WERI-Rb-1 (cell line): ENCODE results near the gene NFKBIB.

ENCODE experiments used
- DNase-seq: peaks from one replicate; pipeline ENCODE4 v3.0.0-alpha.2; 2020
- H3K27ac ChIP-seq: fragments of 250-450 bp; sonication (Bioruptor Pico); 2 replicates; pipeline ENCODE4 v1.5.1; 2020; ENCODE audit warnings: mild to moderate bottlenecking, moderate library complexity
- H3K27me3 ChIP-seq: fragments of 250-450 bp; sonication (Bioruptor Pico); 2 replicates; pipeline ENCODE4 v1.5.1; 2021; ENCODE audit warnings: mild to moderate bottlenecking, low read depth, moderate library complexity; ENCODE audit not compliant: insufficient read depth, severe bottlenecking
- H3K36me3 ChIP-seq: fragments of 250-450 bp; sonication (Bioruptor Pico); 2 replicates; pipeline ENCODE4 v1.5.1; 2020; ENCODE audit warnings: mild to moderate bottlenecking, moderate library complexity
- H3K4me3 ChIP-seq: 2 replicates; pipeline ENCODE4 v1.5.1; 2011; ENCODE audit warnings: low read depth, mild to moderate bottlenecking, control low read depth, low read length
- H3K9me3 ChIP-seq: fragments of 250-450 bp; sonication (Bioruptor Pico); 2 replicates; pipeline ENCODE4 v1.5.1; 2021; ENCODE audit warnings: mild to moderate bottlenecking, moderate library complexity; ENCODE audit not compliant: severe bottlenecking
- TF ChIP-seq, protein P1 (sequence below): IDR thresholded peaks from 2 replicates; pipeline ENCODE4 v1.5.1; 2011; ENCODE audit warnings: low read depth, mild to moderate bottlenecking, control low read depth, inconsistent platforms, low read length

The NFKBIB gene

DNA sequence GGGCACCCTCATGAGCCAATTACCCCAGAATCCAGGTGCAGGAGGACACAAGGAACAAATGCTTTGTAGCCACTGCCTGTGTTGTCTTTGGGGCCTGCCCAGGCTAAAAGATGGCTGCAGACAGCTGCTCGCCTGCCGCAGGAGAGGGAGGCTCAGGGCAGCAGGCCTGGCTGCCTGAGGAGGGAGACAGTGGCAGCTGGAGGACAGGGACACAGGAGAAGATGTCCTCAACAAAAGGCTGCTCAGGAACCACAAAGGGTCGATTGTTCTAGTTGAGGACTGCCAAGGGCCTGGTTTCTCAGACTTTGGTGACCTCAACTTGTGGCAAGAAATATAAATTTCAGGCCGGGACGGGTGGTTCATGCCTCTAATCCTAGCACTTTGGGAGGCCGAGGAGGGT, 8.0 kb upstream of the NFKBIB start:
- Histone ChIP-seq H3K27me3 (no peaks in the 10 kb centered on the region), H3K27ac (no peak overlapping the region), H3K4me3 (no peak overlapping the region), H3K9me3 (no peaks in the 10 kb centered on the region), H3K36me3 (peaks cover 3% of the 10 kb centered on the region; the same call in 1 of the 2 replicates)
- TF ChIP-seq, protein P1, sequence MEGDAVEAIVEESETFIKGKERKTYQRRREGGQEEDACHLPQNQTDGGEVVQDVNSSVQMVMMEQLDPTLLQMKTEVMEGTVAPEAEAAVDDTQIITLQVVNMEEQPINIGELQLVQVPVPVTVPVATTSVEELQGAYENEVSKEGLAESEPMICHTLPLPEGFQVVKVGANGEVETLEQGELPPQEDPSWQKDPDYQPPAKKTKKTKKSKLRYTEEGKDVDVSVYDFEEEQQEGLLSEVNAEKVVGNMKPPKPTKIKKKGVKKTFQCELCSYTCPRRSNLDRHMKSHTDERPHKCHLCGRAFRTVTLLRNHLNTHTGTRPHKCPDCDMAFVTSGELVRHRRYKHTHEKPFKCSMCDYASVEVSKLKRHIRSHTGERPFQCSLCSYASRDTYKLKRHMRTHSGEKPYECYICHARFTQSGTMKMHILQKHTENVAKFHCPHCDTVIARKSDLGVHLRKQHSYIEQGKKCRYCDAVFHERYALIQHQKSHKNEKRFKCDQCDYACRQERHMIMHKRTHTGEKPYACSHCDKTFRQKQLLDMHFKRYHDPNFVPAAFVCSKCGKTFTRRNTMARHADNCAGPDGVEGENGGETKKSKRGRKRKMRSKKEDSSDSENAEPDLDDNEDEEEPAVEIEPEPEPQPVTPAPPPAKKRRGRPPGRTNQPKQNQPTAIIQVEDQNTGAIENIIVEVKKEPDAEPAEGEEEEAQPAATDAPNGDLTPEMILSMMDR: no peak
- no peak for DNase-seq

DNA sequence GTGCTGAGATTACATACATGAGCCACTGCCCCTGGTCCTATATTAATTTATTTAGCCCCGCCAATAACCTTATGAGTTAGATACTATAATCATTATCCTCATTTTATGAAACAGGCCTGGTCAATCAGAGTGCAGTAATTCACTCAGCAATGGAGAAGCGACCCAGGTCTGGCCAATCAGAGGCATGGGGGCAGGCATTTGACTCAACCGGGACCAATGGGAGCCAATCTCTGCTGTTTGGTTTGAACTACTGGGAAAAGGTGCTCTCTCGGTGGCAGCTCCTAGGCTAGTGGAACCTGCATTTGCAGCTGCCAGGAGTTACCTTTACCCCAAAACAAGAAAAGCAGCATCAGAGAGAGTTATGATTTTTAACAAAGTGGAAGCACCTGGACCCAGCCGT, 6.9 kb upstream of the NFKBIB start:
- Histone ChIP-seq H3K27me3 (no peaks in the 10 kb centered on the region), H3K27ac (peak overlapping the region; percentile 29), H3K4me3 (no peak overlapping the region), H3K9me3 (no peaks in the 10 kb centered on the region), H3K36me3 (peaks cover 3% of the 10 kb centered on the region; the same call in 1 of the 2 replicates)
- TF ChIP-seq, protein P1: no peak
- peak; percentile 25 for DNase-seq

DNA sequence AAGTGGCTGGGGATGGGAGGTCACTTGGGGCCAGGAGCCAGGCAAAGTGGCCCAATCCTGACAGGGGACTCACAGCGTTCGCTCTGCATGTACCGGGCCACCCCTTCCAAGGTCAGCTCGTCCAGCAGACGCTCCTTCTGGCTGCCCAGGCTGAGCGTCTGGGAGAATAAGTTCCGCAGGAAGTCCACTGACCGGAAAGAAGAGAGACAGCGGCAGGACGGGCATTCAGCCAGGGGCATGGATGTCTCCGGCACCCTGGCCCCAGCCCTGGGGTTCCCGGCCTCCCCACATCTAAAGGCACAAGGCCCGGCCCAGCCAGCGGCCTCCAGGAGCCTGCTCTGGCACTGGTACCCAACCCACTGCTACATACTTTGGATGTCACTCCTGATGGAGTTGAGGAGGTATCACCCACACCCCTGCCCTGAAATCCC, 6.4 kb upstream of the NFKBIB start:
- peak; percentile 42 for DNase-seq
- Histone ChIP-seq H3K9me3 (no peaks in the 10 kb centered on the region), H3K36me3 (peaks cover 3% of the 10 kb centered on the region; the same call in 1 of the 2 replicates), H3K27ac (peak overlapping the region; percentile 29), H3K4me3 (no peak overlapping the region), H3K27me3 (no peaks in the 10 kb centered on the region)
- TF ChIP-seq, protein P1: no peak

DNA sequence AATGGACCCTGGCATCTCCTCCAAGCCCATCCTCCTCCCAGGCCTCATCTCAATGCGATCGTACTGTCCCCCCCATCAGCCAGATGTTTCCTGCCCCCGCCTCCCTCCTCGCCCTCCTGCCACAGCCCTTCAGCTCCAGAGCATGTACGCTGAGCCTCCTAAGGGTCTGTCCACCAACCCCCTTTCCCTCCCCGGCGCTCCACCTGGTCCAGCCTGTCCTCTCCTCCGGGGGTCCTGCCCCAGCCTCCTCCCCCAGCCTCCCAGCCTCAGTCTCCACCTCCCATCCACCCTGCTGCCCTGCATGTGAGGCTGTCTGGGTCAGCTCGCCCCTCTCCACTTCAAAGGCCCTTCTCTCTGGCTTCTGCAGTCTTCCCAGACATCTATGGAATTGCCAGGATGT, 4.8 kb upstream of the NFKBIB start:
- no peak for DNase-seq
- H3K4me3 ChIP-seq: no peak overlapping the region
- H3K36me3 ChIP-seq: no peaks in the 10 kb centered on the region
- TF ChIP-seq, protein P1: no peak
- no peaks in the 10 kb centered on the region for H3K9me3 ChIP-seq
- H3K27ac ChIP-seq: no peak overlapping the region
- H3K27me3 ChIP-seq: no peaks in the 10 kb centered on the region

DNA sequence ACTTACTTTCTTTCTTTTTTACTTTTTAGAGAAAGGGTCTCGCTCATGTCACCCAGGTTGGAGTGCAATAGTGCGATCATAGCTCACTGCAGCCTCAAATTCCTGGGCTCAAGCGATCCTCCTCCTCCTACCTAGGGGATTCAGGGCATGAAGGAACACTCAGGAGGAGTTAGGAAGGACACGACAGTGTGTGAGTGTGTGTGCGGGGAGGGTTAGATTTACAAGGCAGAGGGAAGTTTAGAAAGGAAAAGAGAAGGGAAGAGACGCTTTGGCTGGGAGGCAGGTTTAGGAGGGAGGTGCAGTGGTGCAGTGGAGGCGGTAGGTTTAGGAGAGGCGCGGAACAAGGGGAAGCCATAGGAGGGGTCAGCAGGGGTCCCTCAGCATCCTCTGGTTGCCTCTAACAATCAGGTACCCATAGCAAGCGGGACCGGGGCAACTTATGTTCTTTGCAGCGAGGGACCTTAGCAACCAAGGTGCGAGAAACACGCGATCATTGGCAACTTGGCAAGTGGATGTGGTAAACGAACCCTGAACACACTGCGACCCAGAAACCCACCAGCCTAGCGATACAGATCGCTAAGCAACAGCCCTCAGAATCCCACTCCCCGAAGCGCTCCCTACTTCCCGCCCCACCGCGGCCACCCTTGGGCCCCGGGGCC, 852 bp upstream of the NFKBIB start:
- TF ChIP-seq, protein P1: no peak
- no peak overlapping the region for H3K27ac ChIP-seq
- no peak for DNase-seq
- H3K27me3 ChIP-seq: no peaks in the 10 kb centered on the region
- peak overlapping the region; percentile 71 for H3K4me3 ChIP-seq
- H3K36me3 ChIP-seq: no peaks in the 10 kb centered on the region
- H3K9me3 ChIP-seq: no peaks in the 10 kb centered on the region

DNA sequence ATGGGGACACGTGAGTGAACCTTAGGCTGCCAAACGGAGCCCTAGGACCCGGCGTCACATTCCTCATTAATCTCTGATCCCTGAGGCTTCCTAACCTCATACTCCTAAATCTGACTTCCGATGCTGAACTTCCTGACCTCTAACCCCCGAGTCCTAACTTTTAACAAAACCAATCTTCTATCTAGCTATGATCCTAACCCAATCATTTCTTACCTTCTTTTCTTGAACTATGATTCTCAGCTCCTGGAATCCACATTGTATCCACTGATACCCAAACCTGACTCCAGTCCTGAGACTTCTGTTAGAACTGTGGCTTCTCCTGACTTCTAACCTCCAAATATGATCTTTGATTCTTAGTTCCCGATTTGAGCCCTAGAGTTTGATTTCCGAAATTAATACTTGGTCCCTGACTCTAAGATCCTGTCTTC, 447 bp downstream of the NFKBIB start:
- TF ChIP-seq, protein P1: no peak
- Histone ChIP-seq H3K27me3 (no peaks in the 10 kb centered on the region), H3K4me3 (peak overlapping the region; percentile 71), H3K27ac (peak overlapping the region; percentile 50), H3K9me3 (no peaks in the 10 kb centered on the region), H3K36me3 (no peaks in the 10 kb centered on the region; the same call in none of the 2 replicates)
- DNase-seq: no peak
